KOPT-K1 (cell line): ENCODE results near the gene HSPA9.

Experiments used
- H3K27ac ChIP-seq: fragments of 200-600 bp; sonication (generic); 2 replicates; pipeline ENCODE4 v1.5.1; 2016; ENCODE audit warnings: antibody characterized with exemption, mild to moderate bottlenecking, low read depth, low read length; ENCODE audit not compliant: poor library complexity, severe bottlenecking
- H3K36me3 ChIP-seq: fragments of 200-600 bp; sonication (generic); 2 replicates; pipeline ENCODE4 v1.5.1; 2017; ENCODE audit warnings: antibody characterized with exemption, mild to moderate bottlenecking, low read length, moderate library complexity; ENCODE audit not compliant: insufficient read depth
- H3K9me3 ChIP-seq: fragments of 200-600 bp; sonication (generic); 2 replicates; pipeline ENCODE4 v1.5.1; 2017; ENCODE audit warnings: antibody characterized with exemption, low read length, mild to moderate bottlenecking; ENCODE audit not compliant: insufficient read depth, poor library complexity, severe bottlenecking

Gene HSPA9

GRCh38 chr5:138553437-138554095 is 21.6 kb downstream of the HSPA9 start:
- peaks cover 69% of the 10 kb centered on the region for H3K36me3 ChIP-seq
- no peak overlapping the region for H3K27ac ChIP-seq
- H3K9me3 ChIP-seq: no peaks in the 10 kb centered on the region

- no peaks in the 10 kb centered on the region for H3K9me3 ChIP-seq
- H3K36me3 ChIP-seq: peaks cover 60% of the 10 kb centered on the region
- H3K27ac ChIP-seq: no peak overlapping the region
Observed at GRCh38 chr5:138552657-138553056, 22.5 kb downstream of the HSPA9 start.

GRCh38 chr5:138549414-138549813 is 25.8 kb downstream of the HSPA9 start:
- Histone ChIP-seq H3K36me3 (peaks cover 28% of the 10 kb centered on the region), H3K27ac (no peak overlapping the region), H3K9me3 (no peaks in the 10 kb centered on the region)

- Histone ChIP-seq H3K36me3 (peaks cover 5% of the 10 kb centered on the region), H3K27ac (no peak overlapping the region), H3K9me3 (no peaks in the 10 kb centered on the region)
Observed at GRCh38 chr5:138545919-138546562, 29.2 kb downstream of the HSPA9 start.

- Histone ChIP-seq H3K9me3 (no peaks in the 10 kb centered on the region), H3K36me3 (peaks cover 21% of the 10 kb centered on the region), H3K27ac (peak overlapping the region; percentile 93)
Observed at GRCh38 chr5:138544181-138545134, 30.7 kb downstream of the HSPA9 start.

- Histone ChIP-seq H3K27ac (peak overlapping the region; percentile 93), H3K9me3 (no peaks in the 10 kb centered on the region), H3K36me3 (peaks cover 28% of the 10 kb centered on the region)
Observed at GRCh38 chr5:138543730-138544104, 31.5 kb downstream of the HSPA9 start.

GRCh38 chr5:138542956-138543729 is 32.1 kb downstream of the HSPA9 start, which contains the start of gene ETF1:
TSS of gene ETF1 (minus strand) at chr5:138543236. CDS start at chr5:138542918, 318 bp downstream.
- peak within 1 kb of the TSS; percentile 93 for H3K27ac ChIP-seq
- H3K9me3 ChIP-seq: no peaks in the 10 kb centered on the region
- peaks cover 33% of the 10 kb centered on the region for H3K36me3 ChIP-seq

GRCh38 chr5:138542180-138542955 is 32.8 kb downstream of the HSPA9 start:
- peak overlapping the region; percentile 93 for H3K27ac ChIP-seq
- no peaks in the 10 kb centered on the region for H3K9me3 ChIP-seq
- peaks cover 34% of the 10 kb centered on the region for H3K36me3 ChIP-seq

- Histone ChIP-seq H3K9me3 (no peaks in the 10 kb centered on the region), H3K36me3 (peaks cover 41% of the 10 kb centered on the region), H3K27ac (peak overlapping the region; percentile 93)
Observed at GRCh38 chr5:138541511-138542179, 33.6 kb downstream of the HSPA9 start.

GRCh38 chr5:138539791-138540190 is 35.4 kb downstream of the HSPA9 start:
- H3K27ac ChIP-seq: no peak overlapping the region
- H3K36me3 ChIP-seq: peaks cover 60% of the 10 kb centered on the region
- H3K9me3 ChIP-seq: no peaks in the 10 kb centered on the region

GRCh38 chr5:138538943-138539627 is 36.1 kb downstream of the HSPA9 start:
- no peaks in the 10 kb centered on the region for H3K9me3 ChIP-seq
- H3K27ac ChIP-seq: no peak overlapping the region
- peaks cover 67% of the 10 kb centered on the region for H3K36me3 ChIP-seq

GRCh38 chr5:138536665-138537315 is 38.4 kb downstream of the HSPA9 start:
- H3K36me3 ChIP-seq: peaks cover 88% of the 10 kb centered on the region
- no peak overlapping the region for H3K27ac ChIP-seq
- no peaks in the 10 kb centered on the region for H3K9me3 ChIP-seq

- peaks cover 89% of the 10 kb centered on the region for H3K36me3 ChIP-seq
- no peaks in the 10 kb centered on the region for H3K9me3 ChIP-seq
- no peak overlapping the region for H3K27ac ChIP-seq
Observed at GRCh38 chr5:138536215-138536614, 39.0 kb downstream of the HSPA9 start.
